ENCODE data around the gene NFKB1. TPM values are rescaled to one million over a fixed set of nuclear protein-coding genes. Genes with fewer than 3 reads are reported as not detected.

The NFKB1 gene
- total RNA-seq, 4 donors from 2014 or later, result 20.0 to 27.2 (median 22.7) TPM

GRCh38 chr4:102527695-102528283 is 26.6 kb downstream of the NFKB1 start:
- H3K9me3 ChIP-seq, result no peaks in the 10 kb centered on the region

GRCh38 chr4:102529977-102530376 is 28.8 kb downstream of the NFKB1 start:
- ATAC-seq (no peak), DNase-seq (no peak)
- no peak for TF ChIP-seq POLR2A (IDR thresholded peaks at IDR 0.05)
- TF ChIP-seq CTCF (IDR thresholded peaks at IDR 0.05 in 4 of 5, conservative IDR thresholded peaks at IDR 0.05 in 1 of 5), result no peak
- Histone ChIP-seq H3K4me1 (peaks cover 0 to 2% of the 10 kb centered on the region in 2 donors), H3K9me3 (no peaks in the 10 kb centered on the region), H3K27ac (no peak overlapping the region), H3K4me3 (no peak overlapping the region), H3K27me3 (no peaks in the 10 kb centered on the region), H3K36me3 (peaks cover 0 to 8% of the 10 kb centered on the region in 2 donors)
- in situ Hi-C loops (cut with MboI; ENCODE audit: low sequenced_read_pairs in 4 of 4), result no loop called here
- intact Hi-C loops (cut with DNase I; ENCODE audit: low total_unique reads), result no loop called here

More at GRCh38 chr4:102527695-102528283, 26.6 kb downstream of the NFKB1 start:
- intact Hi-C loops (cut with DNase I; ENCODE audit: low total_unique reads), result no loop called here
- no peak for ATAC-seq
- H3K27ac ChIP-seq, result no peak overlapping the region
- TF ChIP-seq CTCF (IDR thresholded peaks at IDR 0.05 in 4 of 5, conservative IDR thresholded peaks at IDR 0.05 in 1 of 5) (no peak), POLR2A (IDR thresholded peaks at IDR 0.05) (no peak)
- no peak overlapping the region for H3K4me3 ChIP-seq
- no peak for DNase-seq
- in situ Hi-C loops (cut with MboI; ENCODE audit: low sequenced_read_pairs in 4 of 4), result no loop called here
- H3K36me3 ChIP-seq, result peaks cover 0 to 8% of the 10 kb centered on the region in 2 donors
- H3K4me1 ChIP-seq, result peaks cover 0 to 12% of the 10 kb centered on the region in 2 donors
- H3K27me3 ChIP-seq, result no peaks in the 10 kb centered on the region

- Histone ChIP-seq H3K4me1 (no peaks in the 10 kb centered on the region), H3K36me3 (peaks cover 0 to 3% of the 10 kb centered on the region in 2 donors), H3K27ac (no peak overlapping the region), H3K9me3 (no peaks in the 10 kb centered on the region), H3K4me3 (no peak overlapping the region), H3K27me3 (no peaks in the 10 kb centered on the region)
- intact Hi-C loops (cut with DNase I; ENCODE audit: low total_unique reads) (no loop called here), in situ Hi-C loops (cut with MboI; ENCODE audit: low sequenced_read_pairs in 4 of 4) (no loop called here)
- TF ChIP-seq POLR2A (IDR thresholded peaks at IDR 0.05), result no peak
- no peak for DNase-seq
- ATAC-seq, result no peak
These were observed 29.8 kb downstream of the NFKB1 start for GRCh38 chr4:102530986-102531385.

GRCh38 chr4:102531462-102531861 is 30.3 kb downstream of the NFKB1 start:
- no peak for TF ChIP-seq CTCF (IDR thresholded peaks at IDR 0.05 in 4 of 5, conservative IDR thresholded peaks at IDR 0.05 in 1 of 5)
- Histone ChIP-seq H3K4me1 (no peaks in the 10 kb centered on the region), H3K27me3 (no peaks in the 10 kb centered on the region), H3K36me3 (no peaks in the 10 kb centered on the region), H3K27ac (no peak overlapping the region), H3K9me3 (no peaks in the 10 kb centered on the region), H3K4me3 (no peak overlapping the region)
- intact Hi-C loops (cut with DNase I; ENCODE audit: low total_unique reads), result no loop called here
- no peak for ATAC-seq
- no peak for DNase-seq
- in situ Hi-C loops (cut with MboI; ENCODE audit: low sequenced_read_pairs in 4 of 4), result no loop called here

GRCh38 chr4:102533348-102533747 is 32.2 kb downstream of the NFKB1 start:
- in situ Hi-C loops (cut with MboI; ENCODE audit: low sequenced_read_pairs in 4 of 4) (no loop called here), intact Hi-C loops (cut with DNase I; ENCODE audit: low total_unique reads) (no loop called here)
- no peak for ATAC-seq
- H3K27me3 ChIP-seq, result no peaks in the 10 kb centered on the region
- H3K27ac ChIP-seq, result no peak overlapping the region
- DNase-seq, result no peak
- H3K4me1 ChIP-seq, result no peaks in the 10 kb centered on the region
- TF ChIP-seq CTCF (IDR thresholded peaks at IDR 0.05 in 4 of 5, conservative IDR thresholded peaks at IDR 0.05 in 1 of 5) (no peak), POLR2A (IDR thresholded peaks at IDR 0.05) (no peak)
- H3K36me3 ChIP-seq, result no peaks in the 10 kb centered on the region
- H3K4me3 ChIP-seq, result no peak overlapping the region
- no peaks in the 10 kb centered on the region for H3K9me3 ChIP-seq
